A673 (cell line): Measurements from ENCODE around the gene ADAM17. TPM values are rescaled to one million over a fixed set of nuclear protein-coding genes. Genes with fewer than 3 reads are reported as not detected.

Experiments
- BruUV-seq: library from RNA; stranded (reverse); fragments of 400-500 nt; replicated peaks from 2 replicates; lab custom pipeline; 2021; lab: Mats Ljungman, UMichigan
- CTCF ChIA-PET: fragments of 300-600 bp; sonication (Branson Sonifier 250); formaldehyde crosslinking; loops from one replicate; lab custom pipeline; 2022; ENCODE audit warnings: antibody characterized with exemption; lab: Charles Lee
- POLR2A ChIA-PET: fragments of 300-600 bp; sonication (Branson Sonifier 250); formaldehyde crosslinking; loops from one replicate; lab custom pipeline; 2022; ENCODE audit warnings: antibody characterized with exemption; ENCODE audit not compliant: low non-redundant PET; lab: Charles Lee
- DNase-seq: peaks from one replicate; pipeline ENCODE4 v3.0.0-alpha.2; 2015; ENCODE audit warnings: low spot score
- H3K27ac ChIP-seq: fragments of 200-600 bp; sonication (generic); 2 replicates; pipeline ENCODE4 v1.5.1; 2016; ENCODE audit warnings: mixed run types, low read depth, mild to moderate bottlenecking, mixed read lengths, antibody characterized with exemption, low read length; ENCODE audit not compliant: poor library complexity, severe bottlenecking
- H3K27me3 ChIP-seq: fragments of 200-600 bp; sonication (generic); replicated peaks from 2 replicates; pipeline ENCODE4 v1.6.1; 2017; ENCODE audit warnings: mixed run types, low read depth, mild to moderate bottlenecking, mixed read lengths, antibody characterized with exemption, low read length; ENCODE audit not compliant: insufficient read depth, poor library complexity
- H3K36me3 ChIP-seq: fragments of 200-600 bp; sonication (generic); 2 replicates; pipeline ENCODE4 v1.6.1; 2016; ENCODE audit warnings: mixed run types, mild to moderate bottlenecking, mixed read lengths, antibody characterized with exemption, low read length; ENCODE audit not compliant: insufficient read depth, poor library complexity, severe bottlenecking
- H3K4me1 ChIP-seq: fragments of 200-600 bp; sonication (generic); 2 replicates; pipeline ENCODE4 v1.6.1; 2017; ENCODE audit warnings: mixed run types, mild to moderate bottlenecking, mixed read lengths, antibody characterized with exemption, low read length; ENCODE audit not compliant: insufficient read depth, poor library complexity, severe bottlenecking
- H3K4me3 ChIP-seq: fragments of 200-600 bp; sonication (generic); 2 replicates; pipeline ENCODE4 v1.5.1; 2016; ENCODE audit warnings: low read depth, mixed run types, mild to moderate bottlenecking, mixed read lengths, low read length; ENCODE audit not compliant: poor library complexity, severe bottlenecking
- H3K9me3 ChIP-seq: fragments of 200-600 bp; sonication (generic); 2 replicates; pipeline ENCODE4 v1.6.1; 2016; ENCODE audit warnings: mixed run types, low read depth, mild to moderate bottlenecking, mixed read lengths, antibody characterized with exemption, low read length; ENCODE audit not compliant: poor library complexity, severe bottlenecking
- EZH2 ChIP-seq: fragments of 200-600 bp; sonication (generic); IDR thresholded peaks from 2 replicates; pipeline ENCODE4 v1.6.1; 2017; ENCODE audit warnings: borderline replicate concordance, low read depth, mild to moderate bottlenecking, mixed read lengths, antibody characterized with exemption, low read length; ENCODE audit not compliant: poor library complexity, severe bottlenecking
- intact Hi-C: fragments of 100-400 bp; cut with micrococcal nuclease; formaldehyde crosslinking; loops from one replicate; pipeline ENCODE4 v1.10.0; 2022; ENCODE audit not compliant: unreplicated experiment
- total RNA-seq: library from RNA; stranded (reverse); gene quantifications from 2 replicates; pipeline ENCODE4 v1.2.3, GENCODE V29; 2021
- TF ChIP-seq, protein P1 (sequence below): fragments of 300-800, 200-600 bp; sonication (generic); conservative IDR thresholded peaks from 2 replicates; pipeline ENCODE4 v1.5.1; 2017; ENCODE audit warnings: low read depth, mild to moderate bottlenecking, antibody characterized with exemption, low read length, moderate library complexity, mixed read lengths

Gene ADAM17
- total RNA-seq, 1 experiment from 2014 or later, result 40.1 TPM

GRCh38 chr2:9525266-9525665 lies 30.4 kb downstream of the ADAM17 start:
- ChIA-PET POLR2A (no interaction called here), CTCF (no interaction called here)
- H3K27ac ChIP-seq, result no peak overlapping the region
- DNase-seq, result no peak
- no peak for TF ChIP-seq EZH2
- TF ChIP-seq, protein P1, sequence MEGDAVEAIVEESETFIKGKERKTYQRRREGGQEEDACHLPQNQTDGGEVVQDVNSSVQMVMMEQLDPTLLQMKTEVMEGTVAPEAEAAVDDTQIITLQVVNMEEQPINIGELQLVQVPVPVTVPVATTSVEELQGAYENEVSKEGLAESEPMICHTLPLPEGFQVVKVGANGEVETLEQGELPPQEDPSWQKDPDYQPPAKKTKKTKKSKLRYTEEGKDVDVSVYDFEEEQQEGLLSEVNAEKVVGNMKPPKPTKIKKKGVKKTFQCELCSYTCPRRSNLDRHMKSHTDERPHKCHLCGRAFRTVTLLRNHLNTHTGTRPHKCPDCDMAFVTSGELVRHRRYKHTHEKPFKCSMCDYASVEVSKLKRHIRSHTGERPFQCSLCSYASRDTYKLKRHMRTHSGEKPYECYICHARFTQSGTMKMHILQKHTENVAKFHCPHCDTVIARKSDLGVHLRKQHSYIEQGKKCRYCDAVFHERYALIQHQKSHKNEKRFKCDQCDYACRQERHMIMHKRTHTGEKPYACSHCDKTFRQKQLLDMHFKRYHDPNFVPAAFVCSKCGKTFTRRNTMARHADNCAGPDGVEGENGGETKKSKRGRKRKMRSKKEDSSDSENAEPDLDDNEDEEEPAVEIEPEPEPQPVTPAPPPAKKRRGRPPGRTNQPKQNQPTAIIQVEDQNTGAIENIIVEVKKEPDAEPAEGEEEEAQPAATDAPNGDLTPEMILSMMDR, result no peak
- BruUV-seq, result no TSS peak
- no peaks in the 10 kb centered on the region for H3K27me3 ChIP-seq
- H3K4me1 ChIP-seq, result no peaks in the 10 kb centered on the region
- H3K36me3 ChIP-seq, result peaks cover 48% of the 10 kb centered on the region
- intact Hi-C loops, result no loop called here
- no peak overlapping the region for H3K4me3 ChIP-seq
- no peaks in the 10 kb centered on the region for H3K9me3 ChIP-seq

- ChIA-PET CTCF (no interaction called here), POLR2A (no interaction called here)
- no peak for DNase-seq
- intact Hi-C loops, result no loop called here
- Histone ChIP-seq H3K36me3 (peaks cover 58% of the 10 kb centered on the region), H3K9me3 (no peaks in the 10 kb centered on the region), H3K4me1 (no peaks in the 10 kb centered on the region), H3K27me3 (no peaks in the 10 kb centered on the region), H3K4me3 (no peak overlapping the region), H3K27ac (no peak overlapping the region)
- BruUV-seq, result no TSS peak
- TF ChIP-seq EZH2, result no peak
- TF ChIP-seq, protein P1, result no peak
Observed at GRCh38 chr2:9524291-9524690, 31.3 kb downstream of the ADAM17 start.

DNA sequence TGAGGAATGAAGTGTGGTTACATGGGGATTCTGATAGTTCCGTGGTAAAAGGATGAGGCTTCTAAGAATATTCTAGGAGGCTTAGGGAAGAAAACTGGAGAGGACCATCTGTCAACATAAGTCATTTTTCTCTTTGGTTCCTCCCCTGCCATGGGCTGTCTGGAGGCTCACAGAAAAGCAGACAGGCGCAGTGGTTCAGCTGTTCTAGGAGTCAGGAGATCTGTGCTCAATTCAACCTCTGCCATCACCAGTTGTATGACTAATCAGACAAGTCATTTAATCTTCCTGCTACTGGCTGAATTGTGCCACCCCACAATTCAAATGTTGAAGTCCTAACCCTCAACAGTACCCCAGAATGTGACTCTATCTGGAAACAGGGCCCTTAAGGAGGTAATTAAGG lies 36.4 kb downstream of the ADAM17 start:
- Histone ChIP-seq H3K4me1 (no peaks in the 10 kb centered on the region), H3K9me3 (no peaks in the 10 kb centered on the region), H3K27ac (no peak overlapping the region), H3K36me3 (peaks cover 47% of the 10 kb centered on the region), H3K4me3 (no peak overlapping the region), H3K27me3 (no peaks in the 10 kb centered on the region)
- TF ChIP-seq, protein P1, result no peak
- no peak for TF ChIP-seq EZH2
- intact Hi-C loops, result no loop called here
- DNase-seq, result no peak
- ChIA-PET POLR2A (no interaction called here), CTCF (no interaction called here)
- BruUV-seq, result no TSS peak
